ENCODE results near the gene NEURL1B. TPM values are rescaled to one million over a fixed set of nuclear protein-coding genes. Genes with fewer than 3 reads are reported as not detected.

NEURL1B gene
- total RNA-seq, 4 donors from 2014 or later, result 8.2 to 29.9 (median 10.9) TPM

DNA sequence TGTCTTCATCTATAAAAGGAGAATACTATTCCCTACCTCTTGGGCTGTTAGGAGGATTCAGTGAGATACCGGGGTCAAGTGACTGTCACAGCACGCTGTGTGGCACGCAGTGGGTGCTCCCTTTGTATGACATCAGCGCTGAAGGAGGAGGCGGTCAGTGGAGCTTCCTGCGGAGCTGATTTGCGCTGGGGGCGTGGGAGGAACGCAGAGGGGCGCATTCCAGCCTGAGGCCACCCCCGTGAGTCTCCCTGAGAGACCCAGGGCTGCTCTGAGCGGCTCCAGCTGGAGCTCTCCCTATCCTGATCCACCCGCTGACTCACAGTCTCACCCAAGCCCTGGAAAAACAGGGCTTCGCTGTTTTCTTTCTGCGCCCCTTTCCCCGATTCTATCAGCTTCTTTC lies 24.3 kb upstream of the NEURL1B start:
- 71 to 76% methylated on average over 8 to 16 of the region's 16 CpGs for WGBS, 2 donors
- no peak for DNase-seq
- Histone ChIP-seq H3K27me3 (no peaks in the 10 kb centered on the region), H3K36me3 (no peaks in the 10 kb centered on the region), H3K4me1 (no peaks in the 10 kb centered on the region), H3K27ac (no peak overlapping the region), H3K4me3 (replicated peaks in 1 of 3) (no peak overlapping the region), H3K9me3 (no peaks in the 10 kb centered on the region)
- intact Hi-C loops (cut with DNase I), result no loop called here
- TF ChIP-seq, protein P1, sequence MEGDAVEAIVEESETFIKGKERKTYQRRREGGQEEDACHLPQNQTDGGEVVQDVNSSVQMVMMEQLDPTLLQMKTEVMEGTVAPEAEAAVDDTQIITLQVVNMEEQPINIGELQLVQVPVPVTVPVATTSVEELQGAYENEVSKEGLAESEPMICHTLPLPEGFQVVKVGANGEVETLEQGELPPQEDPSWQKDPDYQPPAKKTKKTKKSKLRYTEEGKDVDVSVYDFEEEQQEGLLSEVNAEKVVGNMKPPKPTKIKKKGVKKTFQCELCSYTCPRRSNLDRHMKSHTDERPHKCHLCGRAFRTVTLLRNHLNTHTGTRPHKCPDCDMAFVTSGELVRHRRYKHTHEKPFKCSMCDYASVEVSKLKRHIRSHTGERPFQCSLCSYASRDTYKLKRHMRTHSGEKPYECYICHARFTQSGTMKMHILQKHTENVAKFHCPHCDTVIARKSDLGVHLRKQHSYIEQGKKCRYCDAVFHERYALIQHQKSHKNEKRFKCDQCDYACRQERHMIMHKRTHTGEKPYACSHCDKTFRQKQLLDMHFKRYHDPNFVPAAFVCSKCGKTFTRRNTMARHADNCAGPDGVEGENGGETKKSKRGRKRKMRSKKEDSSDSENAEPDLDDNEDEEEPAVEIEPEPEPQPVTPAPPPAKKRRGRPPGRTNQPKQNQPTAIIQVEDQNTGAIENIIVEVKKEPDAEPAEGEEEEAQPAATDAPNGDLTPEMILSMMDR (IDR thresholded peaks at IDR 0.05), result no peak
- TF ChIP-seq POLR2A (IDR thresholded peaks at IDR 0.05), result no peak

DNA sequence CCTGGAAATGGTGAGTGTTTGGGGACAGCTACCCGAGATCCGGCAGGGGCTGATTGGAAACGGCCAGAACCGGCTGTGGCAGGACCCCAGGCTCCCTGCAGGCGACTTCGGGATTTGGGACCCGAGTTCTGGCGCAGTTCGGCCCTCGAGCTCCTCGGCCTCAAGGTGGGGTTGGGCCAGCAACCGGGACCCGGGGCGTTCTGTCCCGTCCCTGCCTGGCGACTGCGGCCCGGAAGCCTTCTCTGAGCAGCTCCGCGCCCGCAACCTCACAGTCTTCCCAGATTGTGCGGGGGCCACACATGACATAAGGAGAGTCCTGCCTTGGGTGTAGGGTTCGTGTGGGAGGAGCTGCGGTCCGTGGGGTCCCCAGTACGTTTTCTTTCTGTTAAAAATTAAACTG lies 23.2 kb upstream of the NEURL1B start:
- no peaks in the 10 kb centered on the region for H3K4me1 ChIP-seq
- no peaks in the 10 kb centered on the region for H3K9me3 ChIP-seq
- intact Hi-C loops (cut with DNase I), result no loop called here
- H3K27me3 ChIP-seq, result no peaks in the 10 kb centered on the region
- H3K27ac ChIP-seq, result no peak overlapping the region
- no peak overlapping the region for H3K4me3 ChIP-seq (replicated peaks in 1 of 3)
- DNase-seq, result no peak
- H3K36me3 ChIP-seq, result no peaks in the 10 kb centered on the region
- TF ChIP-seq, protein P1 (IDR thresholded peaks at IDR 0.05), result no peak
- TF ChIP-seq POLR2A (IDR thresholded peaks at IDR 0.05), result no peak
- 68 to 78% methylated on average over 14 to 25 of the region's 26 CpGs for WGBS, 2 donors

DNA sequence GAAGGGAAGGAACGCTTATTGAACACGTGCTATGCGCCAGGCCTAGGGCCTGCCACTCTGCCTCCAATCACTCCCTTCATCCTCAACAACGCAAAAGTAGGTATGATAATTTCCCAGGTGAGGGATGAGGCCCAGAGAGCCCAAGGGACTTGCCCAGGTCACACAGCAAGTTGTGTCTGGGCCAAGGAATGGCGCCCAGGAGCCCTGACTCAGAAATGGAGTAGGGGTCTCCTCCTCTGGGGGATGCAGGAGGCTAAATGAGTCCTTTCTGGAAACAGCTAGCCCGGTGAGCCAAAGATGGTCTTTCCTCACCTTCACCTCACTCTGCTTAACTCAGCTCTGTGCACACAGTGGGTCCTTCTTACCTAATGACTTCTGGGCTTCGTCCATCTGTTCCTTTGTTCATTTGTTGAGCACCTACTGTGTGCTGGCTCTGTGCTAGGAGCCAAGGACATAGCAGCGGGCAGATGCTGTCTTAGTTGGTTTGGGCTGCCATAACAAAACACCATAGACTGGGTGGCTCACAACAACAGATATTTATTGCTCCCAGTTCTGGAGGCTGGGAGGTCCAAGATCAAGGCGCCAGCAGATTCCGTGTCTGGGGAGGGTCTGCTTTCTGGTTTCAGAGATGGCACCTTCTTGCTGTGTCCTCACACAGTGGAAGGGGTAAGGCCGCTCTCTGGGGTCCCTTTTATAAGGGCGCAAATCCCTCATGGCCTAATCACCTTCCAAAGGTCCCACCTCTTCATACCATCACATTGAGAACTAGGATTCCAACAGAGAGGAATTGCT lies 22.3 kb upstream of the NEURL1B start:
- TF ChIP-seq, protein P1 (IDR thresholded peaks at IDR 0.05), result no peak
- TF ChIP-seq POLR2A (IDR thresholded peaks at IDR 0.05), result no peak
- Histone ChIP-seq H3K27me3 (no peaks in the 10 kb centered on the region), H3K4me3 (replicated peaks in 1 of 3) (no peak overlapping the region), H3K9me3 (no peaks in the 10 kb centered on the region), H3K27ac (no peak overlapping the region), H3K36me3 (no peaks in the 10 kb centered on the region), H3K4me1 (no peaks in the 10 kb centered on the region)
- WGBS, 2 donors, result 93 to 94% methylated on average over 12 of the region's 12 CpGs
- intact Hi-C loops (cut with DNase I), result no loop called here
- no peak for DNase-seq

DNA sequence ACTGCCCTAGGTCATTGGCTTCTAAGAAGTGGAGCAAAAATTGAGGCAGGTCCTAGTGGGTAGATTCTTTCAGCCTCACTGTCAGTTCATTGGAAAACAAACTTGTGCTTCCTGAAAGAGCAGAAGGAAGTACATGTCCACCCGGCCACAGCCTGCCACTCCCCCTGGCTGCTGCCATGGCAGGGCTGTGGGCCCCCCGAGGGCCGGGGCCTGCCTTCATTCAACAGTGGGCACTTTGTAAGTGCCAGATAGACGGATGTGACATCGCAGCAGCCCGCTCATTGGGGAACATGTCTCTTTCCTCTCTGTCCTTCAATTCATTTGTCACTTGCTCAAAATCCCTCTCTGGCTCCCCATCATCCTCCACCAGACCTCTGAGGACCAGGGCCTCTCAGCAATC lies 20.6 kb upstream of the NEURL1B start:
- WGBS, 2 donors, result 83 to 89% methylated on average over 6 of the region's 6 CpGs
- no peak for TF ChIP-seq POLR2A (IDR thresholded peaks at IDR 0.05)
- TF ChIP-seq, protein P1 (IDR thresholded peaks at IDR 0.05), result no peak
- Histone ChIP-seq H3K27ac (no peak overlapping the region), H3K4me1 (no peaks in the 10 kb centered on the region), H3K9me3 (no peaks in the 10 kb centered on the region), H3K4me3 (replicated peaks in 1 of 3) (no peak overlapping the region), H3K27me3 (no peaks in the 10 kb centered on the region), H3K36me3 (no peaks in the 10 kb centered on the region)
- intact Hi-C loops (cut with DNase I), result no loop called here
- DNase-seq, result no peak
